IMR-90 (cell line): ENCODE results near the gene NR1H4.

ENCODE experiments used
- CHD1 ChIP-seq: IDR thresholded peaks from 2 replicates; pipeline ENCODE4 v1.6.1; 2012; ENCODE audit warnings: low read depth, low read length, improper control_type of control experiment
- CTCF ChIP-seq: conservative IDR thresholded peaks from 2 replicates; pipeline ENCODE4 v1.5.1; 2012; ENCODE audit warnings: mild to moderate bottlenecking, low read depth, low read length, improper control_type of control experiment
- POLR2A ChIP-seq: IDR thresholded peaks from 2 replicates; pipeline ENCODE4 v1.6.1; 2012; ENCODE audit warnings: mild to moderate bottlenecking, low read depth, low read length
- RAD21 ChIP-seq: IDR thresholded peaks from 2 replicates; pipeline ENCODE4 v1.6.1; 2012; ENCODE audit warnings: low read length, improper control_type of control experiment
- SMC3 ChIP-seq: fragments of 150-350 bp; IDR thresholded peaks from 2 replicates; pipeline ENCODE4 v1.6.1; 2016; ENCODE audit warnings: low read depth, mild to moderate bottlenecking, antibody characterized with exemption, low read length, moderate library complexity
- TF ChIP-seq, protein P1 (sequence below): fragments of 150-350 bp; IDR thresholded peaks from 2 replicates; pipeline ENCODE4 v1.6.1; 2016; ENCODE audit warnings: low read depth, mild to moderate bottlenecking, low read length, moderate library complexity, borderline replicate concordance

- no peak for TF ChIP-seq CHD1
- TF ChIP-seq SMC3: no peak
- TF ChIP-seq CTCF: no peak
- TF ChIP-seq RAD21: no peak
- no peak for TF ChIP-seq POLR2A
- TF ChIP-seq, protein P1, sequence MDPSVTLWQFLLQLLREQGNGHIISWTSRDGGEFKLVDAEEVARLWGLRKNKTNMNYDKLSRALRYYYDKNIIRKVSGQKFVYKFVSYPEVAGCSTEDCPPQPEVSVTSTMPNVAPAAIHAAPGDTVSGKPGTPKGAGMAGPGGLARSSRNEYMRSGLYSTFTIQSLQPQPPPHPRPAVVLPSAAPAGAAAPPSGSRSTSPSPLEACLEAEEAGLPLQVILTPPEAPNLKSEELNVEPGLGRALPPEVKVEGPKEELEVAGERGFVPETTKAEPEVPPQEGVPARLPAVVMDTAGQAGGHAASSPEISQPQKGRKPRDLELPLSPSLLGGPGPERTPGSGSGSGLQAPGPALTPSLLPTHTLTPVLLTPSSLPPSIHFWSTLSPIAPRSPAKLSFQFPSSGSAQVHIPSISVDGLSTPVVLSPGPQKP: no peak
These were observed 92.4 kb downstream of the NR1H4 start for GRCh38 chr12:100565987-100566545.
